Superior temporal gyrus (tissue), 1 donor: ENCODE data around the gene SDF4.
A peak's percentile ranks its signal among the peaks of the same experiment; 100 is the strongest.
"Not testable (repeated sequence)": the region's sequence is repeated elsewhere in the genome, so short reads cannot be mapped to it uniquely, and the experiment has no call there.

Source experiments
- DNase-seq: peaks from one replicate; pipeline ENCODE4 v3.0.0-alpha.2; 2016; ENCODE audit errors: extremely low spot score

SDF4 gene

GRCh38 chr1:1198423-1199140 is 33.2 kb downstream of the SDF4 start:
- DNase-seq, result no peak

- no peak for DNase-seq
These were observed 34.0 kb downstream of the SDF4 start for GRCh38 chr1:1197551-1198422.

GRCh38 chr1:1197188-1197500 is 34.7 kb downstream of the SDF4 start:
- DNase-seq, result no peak

GRCh38 chr1:1196431-1197187 is 35.2 kb downstream of the SDF4 start:
- no peak for DNase-seq

- DNase-seq, result not testable (repeated sequence)
These were observed 36.1 kb downstream of the SDF4 start for GRCh38 chr1:1195726-1196125.

- no peak for DNase-seq
These were observed 37.1 kb downstream of the SDF4 start for GRCh38 chr1:1194723-1195122.

GRCh38 chr1:1191734-1192133 is 40.1 kb downstream of the SDF4 start:
- no peak for DNase-seq

- DNase-seq, result no peak
These were observed 42.7 kb downstream of the SDF4 start for GRCh38 chr1:1189111-1189510.

GRCh38 chr1:1187938-1188337 is 43.9 kb downstream of the SDF4 start:
- DNase-seq, result no peak

- peak; percentile 45 for DNase-seq
These were observed 46.6 kb downstream of the SDF4 start for GRCh38 chr1:1185101-1185765.

- DNase-seq, result no peak
These were observed 47.7 kb downstream of the SDF4 start for GRCh38 chr1:1183833-1184775.

- DNase-seq, result no peak
These were observed 48.5 kb downstream of the SDF4 start for GRCh38 chr1:1183221-1183747.

- no peak for DNase-seq
These were observed 49.1 kb downstream of the SDF4 start for GRCh38 chr1:1182491-1183220.

GRCh38 chr1:1181938-1182410 is 49.8 kb downstream of the SDF4 start:
- DNase-seq, result no peak

- no peak for DNase-seq
These were observed 50.5 kb downstream of the SDF4 start for GRCh38 chr1:1181129-1181937.

- no peak for DNase-seq
These were observed 51.6 kb downstream of the SDF4 start for GRCh38 chr1:1179983-1180861.

GRCh38 chr1:1179346-1179982 is 52.3 kb downstream of the SDF4 start:
- no peak for DNase-seq
